Hematopoietic multipotent progenitor cell treated with erythropoietin and hydrocortisone succinate and interleukin-3 and kit ligand, for 8 days (in vitro differentiated cells): ENCODE results near the gene PIM3.

Experiments used
- DNase-seq: peaks from one replicate; pipeline ENCODE4 v3.0.0-alpha.2; 2015

Gene PIM3

DNA sequence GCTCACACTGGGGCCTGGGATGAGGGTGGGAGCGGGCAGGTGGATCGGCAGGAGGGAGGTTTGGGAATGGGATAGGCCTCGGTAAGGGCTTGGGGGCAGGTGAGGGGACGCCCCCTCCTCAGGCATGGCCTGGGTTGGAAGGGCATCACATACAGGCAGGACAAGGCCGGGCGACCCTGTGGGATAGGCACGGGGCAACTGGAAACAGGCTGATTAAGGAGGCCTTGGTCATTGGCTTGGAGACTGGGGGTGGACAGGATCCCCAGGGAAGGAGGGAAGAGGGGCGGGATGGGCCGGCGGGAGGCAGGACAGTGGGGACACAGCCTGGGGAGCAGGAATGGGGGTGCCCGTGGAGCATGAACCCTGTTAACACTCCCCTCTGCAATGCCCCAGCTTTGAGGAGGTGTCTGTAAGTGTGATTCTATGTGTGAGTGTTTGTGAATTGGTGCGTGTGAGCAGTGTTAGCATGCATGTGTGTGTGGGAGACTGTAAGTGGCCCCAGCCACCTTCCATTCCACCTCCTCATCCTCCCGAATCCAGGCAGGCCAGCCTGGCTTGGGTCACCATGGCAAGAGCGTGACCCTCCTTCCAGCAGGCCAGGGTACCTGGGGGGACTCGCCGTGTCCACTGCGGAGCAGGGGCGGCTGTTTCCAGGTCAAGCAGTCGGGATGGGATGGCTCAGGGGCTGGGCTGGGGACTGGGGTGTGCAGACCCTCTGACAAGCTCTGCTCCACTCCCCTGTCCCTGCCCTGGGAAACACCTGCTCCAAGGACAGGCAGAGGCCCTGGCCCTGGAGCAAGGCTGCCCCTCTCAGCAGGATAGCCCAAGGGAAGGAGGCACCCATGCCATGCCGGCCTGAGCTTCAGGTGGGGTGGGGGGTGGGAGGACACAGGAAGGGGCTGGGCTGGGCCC, 3.4 kb upstream of the PIM3 start:
- no peak for DNase-seq

DNA sequence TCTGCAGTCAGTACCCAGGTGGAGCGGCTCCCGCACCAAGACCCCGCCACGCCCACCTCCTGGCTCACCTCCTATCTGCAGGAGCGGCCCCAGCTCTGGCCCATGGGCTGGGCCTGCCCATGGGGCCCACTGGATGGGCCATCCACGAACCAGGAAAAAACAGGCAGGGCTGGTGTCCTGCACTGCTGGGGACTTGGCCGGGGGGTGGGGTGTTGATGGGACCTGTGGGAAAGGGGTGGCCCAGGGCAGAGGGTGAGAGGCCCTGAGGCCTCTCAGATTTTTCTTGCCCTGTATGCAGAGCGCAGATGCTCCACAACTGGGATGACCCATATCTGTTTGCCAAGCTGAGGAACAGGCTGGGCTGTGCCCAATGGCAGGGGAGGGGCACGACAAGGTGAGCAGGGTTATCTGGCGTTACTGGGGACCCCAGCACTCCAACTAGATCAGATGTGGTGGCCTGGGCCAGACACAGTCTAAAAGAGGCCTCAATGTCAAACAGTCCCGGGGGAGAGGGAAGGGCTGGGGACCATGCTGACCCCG, 2.7 kb upstream of the PIM3 start:
- DNase-seq, result no peak

DNA sequence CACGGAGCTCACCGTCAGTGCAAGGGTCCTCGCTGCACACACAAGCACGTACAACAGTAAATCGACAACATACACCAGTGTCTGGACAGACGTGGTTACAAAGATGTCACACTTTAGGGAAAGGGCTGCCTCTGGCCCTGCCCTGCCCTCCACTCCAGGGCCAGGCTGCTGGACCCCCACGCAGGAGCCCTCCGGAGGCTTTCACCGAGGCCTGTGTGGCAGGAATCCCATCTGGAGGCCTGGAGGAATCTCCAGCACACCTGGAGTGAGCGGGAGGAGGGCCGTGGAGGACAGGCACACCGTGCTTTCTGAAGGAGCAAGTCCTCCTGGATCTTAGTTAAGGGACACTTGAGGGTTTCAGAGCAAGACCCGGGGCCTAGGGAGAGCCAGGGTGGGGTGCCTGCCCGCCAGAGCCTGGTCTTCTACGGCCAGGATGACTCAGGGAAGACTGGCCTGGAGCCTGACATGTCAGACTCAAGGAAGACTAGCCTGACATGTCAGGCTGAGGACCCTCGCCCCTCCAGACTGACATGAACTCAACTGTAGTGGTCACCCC, 2.1 kb upstream of the PIM3 start:
- DNase-seq, result no peak

DNA sequence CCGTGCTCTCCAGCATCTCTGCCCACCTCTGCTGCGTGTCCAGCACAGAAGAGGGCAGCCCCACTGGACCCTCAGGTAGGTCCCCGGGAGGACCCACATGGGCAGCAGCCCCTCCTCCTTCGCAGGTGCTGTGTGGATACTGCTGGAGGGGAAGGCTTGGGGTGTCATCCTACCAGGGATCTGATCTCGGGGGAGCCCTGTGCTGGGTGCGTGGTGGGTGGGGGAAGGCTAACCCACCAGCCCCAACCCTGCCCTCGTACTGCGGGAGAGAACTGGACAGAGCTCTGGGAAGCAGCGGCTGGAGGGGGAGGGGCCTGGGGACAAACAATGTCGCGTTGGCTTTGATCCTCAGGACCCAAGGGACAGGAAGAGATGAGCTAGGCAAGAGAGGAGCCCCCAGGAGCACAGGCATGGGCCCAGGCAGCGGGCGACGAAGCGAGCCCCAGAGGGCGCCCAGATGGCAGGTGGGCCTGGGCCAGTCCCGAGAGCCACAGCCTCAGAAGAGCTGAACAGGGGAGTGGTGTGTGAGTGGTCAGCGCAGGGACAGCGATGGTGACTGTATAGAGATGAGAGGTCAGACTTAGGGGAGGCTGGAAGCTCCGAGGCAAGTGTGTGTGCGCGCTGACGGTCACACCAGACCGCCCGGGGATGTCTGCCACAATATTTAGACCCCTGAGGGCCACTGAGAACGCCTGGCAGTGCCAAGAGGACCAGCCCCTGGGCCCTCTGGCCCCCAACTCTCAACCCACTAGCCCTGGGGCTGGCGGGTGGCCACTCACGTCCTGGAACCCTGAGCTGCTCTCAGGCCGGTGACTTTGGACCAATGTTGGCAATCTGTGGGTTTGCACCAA, 1.4 kb upstream of the PIM3 start:
- DNase-seq, result no peak

DNA sequence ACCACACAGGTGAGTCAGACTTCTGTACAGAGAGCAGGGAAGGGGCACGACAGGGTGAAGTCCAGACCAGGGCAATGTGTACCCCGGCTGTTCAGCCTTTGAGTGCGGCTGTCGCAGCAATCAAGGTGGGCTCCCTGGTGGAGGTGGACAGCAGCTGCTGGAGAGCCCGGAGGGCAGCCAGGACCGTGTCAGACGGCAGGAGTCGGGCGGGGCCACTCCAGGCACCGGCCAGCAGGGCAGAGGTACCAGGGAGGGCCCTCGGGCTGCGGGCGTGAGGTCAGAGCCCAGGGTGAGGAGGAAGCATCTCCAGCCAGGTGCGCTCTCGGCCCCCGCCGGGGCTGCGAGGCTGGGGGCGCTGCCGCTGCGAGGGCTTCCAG, 802 bp upstream of the PIM3 start:
- DNase-seq, result no peak

DNA sequence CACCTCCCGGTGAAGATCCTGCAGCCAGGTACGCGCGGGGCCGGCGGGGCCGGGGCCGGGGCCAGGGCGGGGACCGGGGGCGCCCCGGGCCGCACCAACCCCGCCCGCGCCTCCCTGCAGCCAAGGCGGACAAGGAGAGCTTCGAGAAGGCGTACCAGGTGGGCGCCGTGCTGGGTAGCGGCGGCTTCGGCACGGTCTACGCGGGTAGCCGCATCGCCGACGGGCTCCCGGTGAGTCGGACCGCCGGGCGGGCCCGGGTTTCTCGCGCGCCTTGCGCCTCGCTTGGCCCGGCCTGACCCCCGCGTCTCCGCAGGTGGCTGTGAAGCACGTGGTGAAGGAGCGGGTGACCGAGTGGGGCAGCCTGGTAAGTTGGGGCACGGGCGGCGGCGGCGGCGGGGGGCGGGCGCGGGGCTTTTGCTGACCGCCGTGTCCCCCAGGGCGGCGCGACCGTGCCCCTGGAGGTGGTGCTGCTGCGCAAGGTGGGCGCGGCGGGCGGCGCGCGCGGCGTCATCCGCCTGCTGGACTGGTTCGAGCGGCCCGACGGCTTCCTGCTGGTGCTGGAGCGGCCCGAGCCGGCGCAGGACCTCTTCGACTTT, 531 bp downstream of the PIM3 start:
- peak; percentile 38 for DNase-seq

DNA sequence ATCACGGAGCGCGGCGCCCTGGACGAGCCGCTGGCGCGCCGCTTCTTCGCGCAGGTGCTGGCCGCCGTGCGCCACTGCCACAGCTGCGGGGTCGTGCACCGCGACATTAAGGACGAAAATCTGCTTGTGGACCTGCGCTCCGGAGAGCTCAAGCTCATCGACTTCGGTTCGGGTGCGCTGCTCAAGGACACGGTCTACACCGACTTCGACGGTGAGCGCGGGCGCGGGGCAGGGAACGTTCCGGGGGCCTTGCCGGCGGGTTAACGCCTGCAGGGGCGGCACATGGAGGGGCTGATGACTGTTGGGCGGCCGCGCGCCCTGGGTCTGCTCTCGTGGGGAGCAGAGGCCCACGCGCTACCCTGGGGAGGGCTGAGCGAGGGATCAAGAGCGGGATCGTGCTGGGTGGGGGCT, 1.0 kb downstream of the PIM3 start:
- DNase-seq, result no peak

DNA sequence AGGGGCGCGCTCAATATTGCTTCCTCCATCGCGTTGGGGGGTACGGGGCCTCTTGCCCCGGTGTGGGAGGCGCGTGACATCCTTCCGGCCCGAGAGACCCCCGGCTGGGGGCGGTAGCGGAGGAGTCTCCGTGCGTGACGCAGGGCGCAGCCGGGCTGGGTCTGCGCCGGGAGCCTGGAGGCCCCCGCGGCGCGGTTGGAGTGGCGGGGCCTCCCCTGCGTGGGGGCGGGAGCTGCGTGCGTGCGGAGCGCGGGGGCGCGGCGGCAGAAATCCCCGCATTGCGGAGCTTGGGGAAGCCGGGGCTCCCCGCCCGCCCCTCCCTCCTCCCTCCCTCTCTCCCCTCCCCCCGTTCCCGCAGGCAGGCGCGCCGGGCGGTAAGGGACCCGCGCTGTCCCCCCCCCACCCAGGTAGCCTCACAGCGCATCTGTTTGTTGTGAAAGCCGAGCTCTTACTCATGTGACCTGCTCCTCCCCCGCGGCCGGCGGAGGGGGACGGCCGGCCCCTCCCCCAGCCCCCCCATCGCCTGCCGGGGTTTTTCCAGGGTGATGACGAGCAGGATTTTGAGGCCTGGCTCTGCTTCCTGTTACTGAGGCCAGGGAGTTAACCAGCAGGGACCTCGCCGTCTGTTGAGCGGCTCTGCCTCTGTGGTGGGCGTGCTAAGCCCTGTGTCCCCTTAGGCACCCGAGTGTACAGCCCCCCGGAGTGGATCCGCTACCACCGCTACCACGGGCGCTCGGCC, 1.6 kb downstream of the PIM3 start:
- DNase-seq, result peak; percentile 45

DNA sequence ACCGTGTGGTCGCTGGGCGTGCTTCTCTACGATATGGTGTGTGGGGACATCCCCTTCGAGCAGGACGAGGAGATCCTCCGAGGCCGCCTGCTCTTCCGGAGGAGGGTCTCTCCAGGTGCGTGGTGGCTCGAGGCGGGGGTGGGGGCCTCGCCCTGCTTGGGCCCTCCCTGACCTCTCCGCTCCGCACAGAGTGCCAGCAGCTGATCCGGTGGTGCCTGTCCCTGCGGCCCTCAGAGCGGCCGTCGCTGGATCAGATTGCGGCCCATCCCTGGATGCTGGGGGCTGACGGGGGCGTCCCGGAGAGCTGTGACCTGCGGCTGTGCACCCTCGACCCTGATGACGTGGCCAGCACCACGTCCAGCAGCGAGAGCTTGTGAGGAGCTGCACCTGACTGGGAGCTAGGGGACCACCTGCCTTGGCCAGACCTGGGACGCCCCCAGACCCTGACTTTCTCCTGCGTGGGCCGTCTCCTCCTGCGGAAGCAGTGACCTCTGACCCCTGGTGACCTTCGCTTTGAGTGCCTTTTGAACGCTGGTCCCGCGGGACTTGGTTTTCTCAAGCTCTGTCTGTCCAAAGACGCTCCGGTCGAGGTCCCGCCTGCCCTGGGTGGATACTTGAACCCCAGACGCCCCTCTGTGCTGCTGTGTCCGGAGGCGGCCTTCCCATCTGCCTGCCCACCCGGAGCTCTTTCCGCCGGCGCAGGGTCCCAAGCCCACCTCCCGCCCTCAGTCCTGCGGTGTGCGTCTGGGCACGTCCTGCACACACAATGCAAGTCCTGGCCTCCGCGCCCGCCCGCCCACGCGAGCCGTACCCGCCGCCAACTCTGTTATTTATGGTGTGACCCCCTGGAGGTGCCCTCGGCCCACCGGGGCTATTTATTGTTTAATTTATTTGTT, 2.4 kb downstream of the PIM3 start:
- DNase-seq, result no peak

DNA sequence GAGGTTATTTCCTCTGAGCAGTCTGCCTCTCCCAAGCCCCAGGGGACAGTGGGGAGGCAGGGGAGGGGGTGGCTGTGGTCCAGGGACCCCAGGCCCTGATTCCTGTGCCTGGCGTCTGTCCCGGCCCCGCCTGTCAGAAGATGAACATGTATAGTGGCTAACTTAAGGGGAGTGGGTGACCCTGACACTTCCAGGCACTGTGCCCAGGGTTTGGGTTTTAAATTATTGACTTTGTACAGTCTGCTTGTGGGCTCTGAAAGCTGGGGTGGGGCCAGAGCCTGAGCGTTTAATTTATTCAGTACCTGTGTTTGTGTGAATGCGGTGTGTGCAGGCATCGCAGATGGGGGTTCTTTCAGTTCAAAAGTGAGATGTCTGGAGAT, 3.1 kb downstream of the PIM3 start:
- DNase-seq, result no peak

DNA sequence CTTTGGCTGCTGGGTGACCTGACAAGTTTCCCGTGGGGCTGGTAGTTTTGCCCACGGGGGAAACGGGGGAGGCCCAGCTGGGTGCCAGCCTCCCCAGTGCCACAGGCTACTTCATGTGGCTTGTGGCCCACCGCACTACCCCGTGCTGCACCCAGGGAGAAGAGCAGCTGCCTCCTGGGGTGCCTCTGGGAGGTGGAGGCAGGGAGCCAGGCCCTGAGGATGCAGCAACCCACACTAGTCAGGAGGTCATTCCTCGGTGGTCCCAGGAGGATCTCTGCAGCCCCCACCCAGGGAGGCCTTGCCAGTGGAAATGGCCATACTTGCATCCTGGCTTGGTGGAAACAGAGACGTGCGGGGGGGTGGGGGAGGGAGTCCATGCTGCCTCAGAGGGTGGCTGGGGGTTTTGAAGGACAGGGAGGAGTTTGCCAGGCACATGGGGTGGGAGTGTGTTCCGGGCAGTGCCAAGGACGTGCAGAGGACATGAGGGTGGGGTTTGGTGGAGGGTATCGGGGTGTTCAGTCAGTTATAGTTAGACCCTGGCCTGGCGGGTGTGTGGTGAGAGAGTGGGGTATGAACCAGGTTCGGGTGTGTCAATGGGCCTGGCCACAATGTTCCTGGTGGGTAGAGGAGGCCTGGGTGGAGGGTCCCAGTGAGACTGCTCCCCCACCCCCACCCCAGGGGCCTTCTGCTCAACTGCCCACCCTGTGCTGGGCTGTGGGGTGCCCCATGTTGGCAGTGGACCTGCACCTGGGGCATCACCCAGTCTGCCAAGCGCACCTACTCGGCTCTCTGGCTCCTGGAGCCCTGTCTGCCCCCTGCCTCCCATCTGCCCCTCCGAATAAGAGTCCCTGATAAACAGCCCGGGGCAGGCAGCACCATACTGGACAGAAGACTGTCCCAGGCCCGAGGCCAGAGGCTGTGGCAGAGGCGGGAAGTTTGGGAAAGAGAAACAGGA, 3.8 kb downstream of the PIM3 start:
- no peak for DNase-seq

DNA sequence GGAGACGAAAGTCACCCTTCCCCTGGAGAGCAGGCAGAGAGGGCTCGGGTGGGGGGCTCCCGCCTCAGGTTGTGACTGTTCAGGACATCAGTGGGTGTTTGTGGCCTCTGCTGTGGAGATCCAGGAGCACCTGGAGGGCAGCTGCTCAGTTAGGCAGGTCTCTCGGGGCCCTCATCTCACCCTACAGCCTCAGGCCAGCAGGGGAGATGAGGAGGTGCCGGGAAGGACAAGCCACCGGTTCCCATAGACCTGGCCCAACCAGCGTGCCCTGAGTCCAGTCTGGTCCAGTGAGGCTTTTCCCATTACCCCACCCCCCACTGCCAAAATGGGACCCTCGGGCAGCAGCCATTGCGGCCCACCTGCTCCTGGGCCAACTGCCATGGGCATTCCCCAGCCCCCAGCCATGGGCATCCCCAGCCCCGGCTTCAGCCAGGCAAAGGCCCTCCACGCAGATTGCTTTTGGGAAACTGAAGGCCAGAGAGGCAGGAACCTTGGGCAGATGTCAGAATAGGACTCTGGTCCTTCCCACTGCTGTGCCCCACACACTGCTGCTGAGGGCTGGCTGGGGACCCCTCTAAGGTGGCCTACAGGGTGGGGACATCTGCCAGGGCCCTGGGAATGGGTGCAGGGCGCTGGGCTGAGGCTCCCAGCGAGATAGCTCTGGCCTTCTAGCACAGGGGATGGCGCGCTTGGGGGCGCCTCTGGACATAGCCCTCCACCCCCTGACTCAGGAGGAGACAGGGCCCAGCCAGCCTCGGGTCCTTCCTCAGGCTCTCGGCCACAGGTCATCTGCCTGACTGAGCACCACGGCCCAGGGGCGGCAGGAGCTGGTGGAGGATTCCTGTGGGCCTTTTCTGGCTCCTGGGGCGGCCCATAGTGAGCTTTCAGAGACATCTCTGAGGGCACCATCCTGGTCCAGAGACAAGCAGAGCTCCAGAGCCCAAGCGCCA, 4.8 kb downstream of the PIM3 start:
- no peak for DNase-seq

DNA sequence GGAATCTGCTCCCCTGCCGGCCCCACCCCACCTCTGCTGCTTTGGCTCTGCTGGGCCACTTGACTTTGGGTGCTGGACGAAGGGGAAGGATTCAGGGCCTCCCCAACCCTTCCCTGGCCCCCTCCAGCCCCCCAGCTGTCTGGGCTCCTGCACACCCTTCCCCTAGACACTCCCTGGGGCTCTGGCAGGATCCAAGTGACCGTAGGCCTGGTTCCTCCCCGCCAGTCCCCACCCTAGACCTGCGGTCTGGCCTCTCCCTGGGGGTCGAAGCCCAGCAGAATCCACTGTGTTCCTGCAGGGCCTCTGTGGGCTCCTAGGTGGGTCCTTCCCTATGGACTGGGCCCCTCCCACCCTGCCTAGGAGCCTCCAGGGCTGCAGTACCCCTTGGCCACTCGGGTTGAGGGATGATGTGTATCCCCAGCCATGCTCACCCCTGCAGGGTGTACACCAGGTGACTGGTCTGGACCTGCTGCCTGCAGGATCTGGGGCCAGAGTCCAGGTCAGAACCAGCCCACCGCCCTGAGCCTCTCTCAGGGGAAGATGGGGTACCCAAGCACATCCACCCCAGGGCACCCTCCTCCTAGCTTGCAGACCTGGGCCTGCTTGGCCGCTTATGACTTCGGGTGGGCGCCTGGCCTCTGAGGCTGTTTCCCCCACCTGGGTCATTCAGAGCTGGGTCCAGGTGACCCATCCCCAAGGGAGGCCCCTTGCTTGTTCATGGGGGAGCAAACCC, 5.6 kb downstream of the PIM3 start:
- DNase-seq, result no peak

DNA sequence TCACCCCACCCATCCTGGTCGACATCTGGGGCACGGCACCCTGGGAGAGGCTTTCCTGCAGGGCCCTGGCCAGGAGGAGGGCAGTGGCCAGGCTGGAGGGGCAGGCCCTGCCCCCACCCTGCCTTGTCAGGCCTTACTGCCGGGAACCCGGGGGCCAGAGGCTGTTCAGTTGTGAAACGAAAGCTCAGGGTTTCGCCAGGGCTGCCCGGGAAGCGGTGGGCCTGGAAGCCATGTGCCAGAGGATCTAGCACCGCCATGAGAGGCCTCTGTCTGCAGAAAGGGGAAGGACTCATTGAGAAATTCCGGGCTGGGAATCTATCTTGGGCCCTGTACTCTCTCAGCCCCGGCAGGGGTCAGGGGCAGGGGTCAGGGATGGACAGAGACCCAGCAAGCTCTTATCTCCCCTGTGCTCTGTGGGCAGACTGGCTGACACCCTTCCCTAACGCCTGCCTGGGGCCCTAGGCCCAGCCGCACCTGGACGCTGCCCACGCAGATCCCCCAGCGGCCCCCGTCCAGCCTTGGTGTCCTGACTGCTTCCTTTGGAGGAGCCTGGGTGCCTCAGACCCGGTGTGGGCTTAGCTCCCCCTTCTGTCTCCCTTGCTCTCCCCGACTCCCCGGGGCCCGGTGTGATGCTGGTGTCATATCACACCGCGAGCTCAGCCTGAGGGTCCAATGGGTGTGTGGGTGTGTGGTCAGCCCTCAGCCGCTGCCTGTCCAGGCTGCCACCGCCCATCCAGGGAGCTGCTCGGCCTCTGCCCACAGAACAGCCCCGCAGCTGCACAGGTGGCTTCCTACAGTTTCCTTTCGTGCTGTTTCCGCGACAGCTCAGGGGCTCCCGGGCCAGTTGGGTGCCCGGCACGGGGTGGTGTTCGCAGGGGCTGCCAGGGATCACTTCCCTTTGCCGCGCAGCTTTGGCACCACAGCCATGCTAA, 6.5 kb downstream of the PIM3 start:
- DNase-seq, result no peak

DNA sequence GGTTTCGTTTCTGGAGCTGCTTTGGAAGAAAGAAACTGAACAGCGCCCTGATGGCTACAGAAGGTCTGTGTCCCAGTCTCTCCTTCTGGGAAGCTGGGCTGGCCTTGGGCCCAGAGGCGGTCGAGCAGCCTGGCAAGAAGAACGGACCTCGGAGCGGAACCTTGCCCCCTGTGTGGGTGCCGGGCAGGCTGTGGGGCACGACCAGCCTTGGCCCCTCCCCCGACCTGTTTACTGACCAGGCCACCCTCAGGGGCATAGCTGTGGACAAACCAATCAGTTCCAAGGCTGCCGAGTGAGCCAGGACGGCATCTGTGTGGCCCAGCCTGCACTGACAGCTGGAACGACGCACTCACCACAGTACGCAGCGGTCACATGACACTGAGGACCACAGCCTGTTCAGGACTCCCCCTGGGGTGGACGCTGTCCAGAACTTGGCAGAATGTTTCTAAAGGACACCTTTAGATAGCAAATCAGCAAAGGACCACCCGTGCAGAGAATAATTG, 7.2 kb downstream of the PIM3 start:
- DNase-seq, result no peak

DNA sequence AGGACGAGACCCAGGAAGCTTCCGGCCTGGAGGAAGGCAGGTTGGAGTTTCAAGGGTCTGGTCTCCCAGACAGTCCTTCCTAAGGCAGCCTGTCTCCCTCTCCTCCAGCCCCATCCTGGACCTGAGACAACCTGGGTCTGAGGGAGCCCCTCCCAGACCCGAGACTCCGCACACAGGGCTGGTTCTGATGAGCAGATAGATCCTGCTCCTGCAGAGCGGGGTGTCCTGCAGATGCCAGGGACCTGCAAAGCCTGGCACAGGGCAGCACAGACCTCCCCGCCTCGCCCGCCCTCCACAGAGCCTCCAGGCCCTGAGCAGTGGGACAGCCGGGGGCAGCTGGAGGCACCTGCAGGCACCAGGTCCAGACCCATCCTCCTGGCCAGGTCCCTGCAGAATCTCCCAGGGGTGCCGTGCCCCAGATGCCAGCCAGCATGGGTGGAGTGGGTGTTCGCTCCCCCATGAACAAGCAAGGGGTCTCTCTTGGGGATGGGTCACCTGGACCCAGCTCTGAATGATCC, 7.8 kb downstream of the PIM3 start:
- DNase-seq, result no peak
